Left lung (tissue), 10 donors: ENCODE data around the gene ANK3. TPM values are rescaled to one million over a fixed set of nuclear protein-coding genes. Genes with fewer than 3 reads are reported as not detected.

Source experiments
- ATAC-seq: fragments of 200-7000 bp; cut with Tn5 transposase; one replicate; pipeline ENCODE4 v1.9.1; 2020; ENCODE audit warnings: moderate library complexity
- DNase-seq, 4 donors: peaks; one replicate each; pipeline ENCODE4 v3.0.0-alpha.2; 2013 to 2020
- H3K27ac ChIP-seq, 2 donors: fragments of 200-600 bp; sonication (generic) in 1 of 2; one replicate each; pipeline versions ENCODE4 v1.5.0 to v1.8.0; 2020 to 2021
- H3K27me3 ChIP-seq, 2 donors: fragments of 200-600 bp; sonication (generic) in 1 of 2; one replicate each; pipeline versions ENCODE4 v1.5.0 to v1.8.0; 2020 to 2021
- H3K36me3 ChIP-seq, 2 donors: fragments of 200-600 bp; sonication (generic) in 1 of 2; one replicate each; pipeline versions ENCODE4 v1.5.0 to v1.8.0; 2020 to 2021
- H3K4me1 ChIP-seq, 2 donors: fragments of 200-600 bp; one replicate each; pipeline ENCODE4 v1.8.0; 2021
- H3K4me3 ChIP-seq, 2 donors: fragments of 200-600 bp; sonication (generic) in 1 of 2; one replicate each; pipeline versions ENCODE4 v1.5.0 to v1.8.0; 2020 to 2021; ENCODE audit warnings: mild to moderate bottlenecking in 1 of 2
- H3K9me3 ChIP-seq, 2 donors: fragments of 200-600 bp; sonication (generic) in 1 of 2; one replicate each; pipeline versions ENCODE4 v1.5.0 to v1.8.0; 2020 to 2021
- CTCF ChIP-seq, 2 donors: fragments of 200-600 bp; sonication (generic) in 1 of 2; IDR thresholded peaks; one replicate each; pipeline versions ENCODE4 v1.5.0 to v1.8.0; 2021; ENCODE audit warnings: antibody characterized with exemption in 2 of 2
- intact Hi-C, 2 donors: fragments of 100-400 bp; cut with DNase I; formaldehyde crosslinking; loops; one replicate each; pipeline versions ENCODE4 v1.11.2 to v1.14.2; 2022
- polyA plus RNA-seq, 6 donors: library from polyadenylated mRNA; unstranded; fragments of 120-200 nt; gene quantifications; one replicate each; pipeline ENCODE4 v1.2.1, GENCODE V29; 2013; ENCODE audit not compliant: insufficient read length in 6 of 6
- total RNA-seq, 2 donors: library from RNA; stranded (reverse); fragmentation: NEBNext Ultra II Directional; extraction: Animal tissue kit (Norgen Biotek cat#: 25700); gene quantifications; one replicate each; pipeline ENCODE4 v1.2.1, GENCODE V29; 2021
- donor health status: DM: no; HTN: yes; CAD: no.
- donor health status: DM: no; HTN: no; CAD: no.

ANK3 gene
- total and polyA plus RNA-seq, 8 donors: 22.1 to 74.1 (median 35.1) TPM

GRCh38 chr10:60309891-60310290 lies 79.8 kb downstream of the ANK3 start:
- no peak for ATAC-seq
- Histone ChIP-seq H3K4me3 (no peak overlapping the region), H3K27ac (no peak overlapping the region), H3K4me1 (peaks cover 0 to 7% of the 10 kb centered on the region in 2 donors), H3K27me3 (no peaks in the 10 kb centered on the region), H3K9me3 (no peaks in the 10 kb centered on the region), H3K36me3 (no peaks in the 10 kb centered on the region)
- intact Hi-C loops: no loop called here
- DNase-seq: no peak
- no peak for TF ChIP-seq CTCF (IDR thresholded peaks at IDR 0.05)

- no peaks in the 10 kb centered on the region for H3K36me3 ChIP-seq
- no peak overlapping the region for H3K4me3 ChIP-seq
- no peak overlapping the region for H3K27ac ChIP-seq
- no peak for TF ChIP-seq CTCF (IDR thresholded peaks at IDR 0.05)
- H3K27me3 ChIP-seq: no peaks in the 10 kb centered on the region
- intact Hi-C loops: no loop called here
- DNase-seq (no peak), ATAC-seq (no peak)
- H3K4me1 ChIP-seq: peaks cover 0 to 1% of the 10 kb centered on the region in 2 donors
- no peaks in the 10 kb centered on the region for H3K9me3 ChIP-seq
Measured at GRCh38 chr10:60309371-60309770, 80.3 kb downstream of the ANK3 start.

- ATAC-seq: no peak
- Histone ChIP-seq H3K27me3 (no peaks in the 10 kb centered on the region), H3K36me3 (no peaks in the 10 kb centered on the region), H3K9me3 (no peaks in the 10 kb centered on the region), H3K27ac (no peak overlapping the region), H3K4me1 (no peaks in the 10 kb centered on the region), H3K4me3 (no peak overlapping the region)
- intact Hi-C loops: no loop called here
- no peak for TF ChIP-seq CTCF (IDR thresholded peaks at IDR 0.05)
- no peak for DNase-seq
Measured at GRCh38 chr10:60305380-60305892, 84.2 kb downstream of the ANK3 start.

- Histone ChIP-seq H3K36me3 (no peaks in the 10 kb centered on the region), H3K9me3 (no peaks in the 10 kb centered on the region), H3K4me1 (no peaks in the 10 kb centered on the region), H3K4me3 (no peak overlapping the region), H3K27ac (no peak overlapping the region), H3K27me3 (no peaks in the 10 kb centered on the region)
- no peak for ATAC-seq
- intact Hi-C loops: no loop called here
- no peak for TF ChIP-seq CTCF (IDR thresholded peaks at IDR 0.05)
- DNase-seq: no peak
Measured at GRCh38 chr10:60304829-60305379, 84.8 kb downstream of the ANK3 start.

- H3K27ac ChIP-seq: no peak overlapping the region
- intact Hi-C loops: no loop called here
- DNase-seq (no peak), ATAC-seq (no peak)
- H3K4me3 ChIP-seq: no peak overlapping the region
- no peaks in the 10 kb centered on the region for H3K36me3 ChIP-seq
- no peaks in the 10 kb centered on the region for H3K4me1 ChIP-seq
- no peaks in the 10 kb centered on the region for H3K9me3 ChIP-seq
- H3K27me3 ChIP-seq: no peaks in the 10 kb centered on the region
- no peak for TF ChIP-seq CTCF (IDR thresholded peaks at IDR 0.05)
Measured at GRCh38 chr10:60303778-60304177, 85.9 kb downstream of the ANK3 start.
